SK-N-SH (cell line): ENCODE data around the gene SYCE1. TPM values are rescaled to one million over a fixed set of nuclear protein-coding genes. Genes with fewer than 3 reads are reported as not detected.

Experiments
- CTCF ChIA-PET: fragments of 300-600, 350-600 bp; formaldehyde crosslinking; extraction: SDS; loops from one replicate; lab custom pipeline; 2021; lab: Yijun Ruan, JAX
- POLR2A ChIA-PET: fragments of 350-600 bp; sonication (Branson Sonifier 250); formaldehyde crosslinking; extraction: SDS; loops from one replicate; lab custom pipeline; 2020; ENCODE audit warnings: antibody characterized with exemption, inconsistent platforms; lab: Yijun Ruan, JAX
- DNase-seq: peaks from one replicate; pipeline ENCODE4 v3.0.0; 2012
- H2AFZ ChIP-seq: fragments of 200-600 bp; sonication (generic); 2 replicates; pipeline ENCODE4 v1.8.1; 2016; ENCODE audit warnings: antibody characterized with exemption, mild to moderate bottlenecking, low read depth
- H3F3A ChIP-seq: fragments of 200-600 bp; sonication (generic); replicated peaks from 2 replicates; pipeline ENCODE3; 2016; ENCODE audit warnings: antibody characterized with exemption, mild to moderate bottlenecking; ENCODE audit not compliant: insufficient read depth
- H3K27ac ChIP-seq, 2 experiments: fragments of 200-500 bp in 1 of 2; fragments of 200-600 bp in 1 of 2; sonication (Bioruptor generic) in 1 of 2; sonication (generic), shearing (Covaris generic) in 1 of 2; 2 replicates each; pipeline versions ENCODE4 v1.5.1 to v1.6.1; 2014 to 2016; ENCODE audit warnings: low read depth in 2 of 2, inconsistent platforms in 1 of 2, low read length in 1 of 2, mild to moderate bottlenecking in 1 of 2, mixed read lengths in 1 of 2
- H3K27me3 ChIP-seq: fragments of 200-600 bp; sonication (generic), shearing (Covaris generic); 2 replicates; pipeline ENCODE4 v1.6.1; 2016; ENCODE audit warnings: mixed run types; ENCODE audit not compliant: insufficient read depth
- H3K36me3 ChIP-seq, 2 experiments: fragments of 200-500 bp in 1 of 2; fragments of 200-600 bp in 1 of 2; sonication (Bioruptor generic) in 1 of 2; sonication (generic) in 1 of 2; replicated peaks in 1 of 2; 2 replicates each; pipeline versions ENCODE3 to v1.5.1; 2014 to 2016; ENCODE audit warnings: low read length in 1 of 2, mild to moderate bottlenecking in 1 of 2; ENCODE audit not compliant: insufficient read depth in 2 of 2, control insufficient read depth in 1 of 2
- H3K4me1 ChIP-seq, 2 experiments: fragments of 200-500 bp in 1 of 2; fragments of 200-600 bp in 1 of 2; sonication (Bioruptor generic) in 1 of 2; sonication (generic), shearing (Covaris generic) in 1 of 2; 2 replicates each; pipeline versions ENCODE4 v1.5.1 to v1.6.1; 2014 to 2016; ENCODE audit warnings: low read depth in 1 of 2, low read length in 1 of 2, mixed run types in 1 of 2; ENCODE audit not compliant: insufficient read depth in 2 of 2, control insufficient read depth in 1 of 2
- H3K4me2 ChIP-seq: fragments of 200-600 bp; sonication (generic), shearing (Covaris generic); 2 replicates; pipeline ENCODE4 v1.6.1; 2017; ENCODE audit warnings: mixed run types
- H3K4me3 ChIP-seq, 2 experiments: fragments of 200-500 bp in 1 of 2; fragments of 200-600 bp in 1 of 2; sonication (Bioruptor generic) in 1 of 2; sonication (generic), shearing (Covaris generic) in 1 of 2; 2 replicates each; pipeline versions ENCODE4 v1.5.1 to v1.8.1; 2014 to 2016; ENCODE audit warnings: low read depth in 2 of 2, inconsistent platforms in 1 of 2, low read length in 1 of 2, mild to moderate bottlenecking in 1 of 2, mixed read lengths in 1 of 2, moderate library complexity in 1 of 2
- H3K79me2 ChIP-seq: fragments of 200-600 bp; sonication (generic); 2 replicates; pipeline ENCODE4 v1.8.1; 2017; ENCODE audit warnings: mild to moderate bottlenecking; ENCODE audit not compliant: insufficient read depth
- H3K9ac ChIP-seq: fragments of 200-600 bp; sonication (generic); 2 replicates; pipeline ENCODE4 v1.6.1; 2017; ENCODE audit warnings: mixed run types
- H3K9me2 ChIP-seq: fragments of 200-600 bp; sonication (generic); 2 replicates; pipeline ENCODE4 v1.6.1; 2017; ENCODE audit warnings: mixed run types
- H3K9me3 ChIP-seq: fragments of 200-600 bp; sonication (generic); 2 replicates; pipeline ENCODE4 v1.6.1; 2017; ENCODE audit warnings: mixed run types, mild to moderate bottlenecking, moderate library complexity
- H4K20me1 ChIP-seq: fragments of 200-600 bp; sonication (generic); 2 replicates; pipeline ENCODE4 v1.6.1; 2017; ENCODE audit warnings: mild to moderate bottlenecking, mixed run types; ENCODE audit not compliant: insufficient read depth
- CHD2 ChIP-seq: fragments of 150-350 bp; IDR thresholded peaks from 2 replicates; pipeline ENCODE4 v1.6.1; 2018; ENCODE audit warnings: low read length; ENCODE audit not compliant: partially characterized antibody
- ELF1 ChIP-seq: IDR thresholded peaks from 2 replicates; pipeline ENCODE4 v1.4.0; 2012
- EP300 ChIP-seq, 2 experiments: IDR thresholded peaks; 2 replicates each; pipeline versions ENCODE4 v1.4.0 to v1.6.1; 2012; ENCODE audit warnings: borderline replicate concordance in 1 of 2, low read depth in 1 of 2, low read length in 1 of 2
- FOXM1 ChIP-seq: IDR thresholded peaks from 2 replicates; pipeline ENCODE4 v1.4.0; 2012; ENCODE audit warnings: low read depth, mild to moderate bottlenecking
- GATA2 ChIP-seq: sonication (generic); formaldehyde crosslinking; IDR thresholded peaks from 2 replicates; pipeline ENCODE4 v1.5.0; 2020; ENCODE audit warnings: mild to moderate bottlenecking, missing genetic modification reagents
- NFIC ChIP-seq: IDR thresholded peaks from 2 replicates; pipeline ENCODE4 v1.4.0; 2012; ENCODE audit warnings: borderline replicate concordance
- RFX5 ChIP-seq: IDR thresholded peaks from 2 replicates; pipeline ENCODE4 v1.6.1; 2012; ENCODE audit warnings: mild to moderate bottlenecking, improper control_type of control experiment, low read length
- SMC3 ChIP-seq: IDR thresholded peaks from 2 replicates; pipeline ENCODE4 v1.6.1; 2012; ENCODE audit warnings: low read depth, low read length, improper control_type of control experiment
- TAF1 ChIP-seq: IDR thresholded peaks from 2 replicates; pipeline ENCODE4 v1.6.1; 2012; ENCODE audit warnings: low read depth, mild to moderate bottlenecking, low read length, moderate library complexity, borderline replicate concordance
- TCF12 ChIP-seq: IDR thresholded peaks from 2 replicates; pipeline ENCODE4 v1.4.0; 2012
- WGBS: methylation state at CpG from one replicate; pipeline ENCODE4 v1.1.6; 2017; ENCODE audit warnings: low lambda C conversion rate; 5-methylcytosine and 5-hydroxymethylcytosine counted together
- polyA plus RNA-seq, 3 experiments: library from polyadenylated mRNA; depleted of rRNA; stranded (reverse); fragments of >200 nt; gene quantifications; 2 replicates each; pipeline ENCODE4 v1.2.3, GENCODE V29; 2012
- TF ChIP-seq, protein P1 (sequence below): fragments of 200-600 bp; sonication (generic); IDR thresholded peaks from 2 replicates; pipeline ENCODE4 v1.6.1; 2017; ENCODE audit warnings: antibody characterized with exemption, mild to moderate bottlenecking, moderate library complexity
- TF ChIP-seq, protein P2 (sequence below): fragments of 150-350 bp; IDR thresholded peaks from 2 replicates; pipeline ENCODE4 v1.6.1; 2017; ENCODE audit warnings: antibody characterized with exemption, low read length, low read depth, borderline replicate concordance
- TF ChIP-seq, protein P3 (sequence below): IDR thresholded peaks from 2 replicates; pipeline ENCODE4; 2012
- TF ChIP-seq, protein P4 (sequence below): IDR thresholded peaks from 2 replicates; pipeline ENCODE4 v1.4.0; 2012; ENCODE audit warnings: low read depth, borderline replicate concordance

SYCE1 gene
- polyA plus RNA-seq, 1 of the 3 experiments (the other 2 are of a cell fraction), result not detected

DNA sequence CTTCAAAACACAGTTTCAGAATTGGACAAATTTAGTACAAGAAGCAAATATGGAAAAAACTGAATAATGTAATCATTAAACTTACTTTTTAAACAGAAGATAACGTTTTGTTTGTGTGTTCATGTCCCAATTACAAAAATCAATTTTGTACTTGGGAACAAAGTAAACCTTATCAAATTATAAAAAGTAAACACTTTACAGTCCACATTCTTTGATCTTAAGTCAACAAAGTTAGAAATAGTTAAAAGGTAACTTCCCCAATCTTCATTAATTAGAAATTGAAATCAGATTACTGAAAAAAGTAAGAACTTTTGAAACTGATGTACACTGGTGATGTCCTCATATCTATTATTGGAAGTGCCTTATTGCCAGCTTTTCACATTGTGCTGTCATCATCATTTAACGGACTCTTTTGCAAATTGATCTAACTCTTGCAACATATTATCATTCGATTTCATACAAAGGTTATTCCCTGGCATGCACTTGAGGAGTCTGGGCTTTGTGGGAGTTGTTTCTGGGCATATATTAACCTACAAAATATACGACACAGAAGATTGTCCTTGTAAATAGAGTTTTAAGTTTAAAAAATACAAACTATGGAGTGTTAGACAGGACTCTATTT is 53.4 kb downstream of the SYCE1 start:
- no peak overlapping the region for H3K4me2 ChIP-seq
- TF ChIP-seq FOXM1, result no peak
- TF ChIP-seq EP300 (IDR thresholded peaks at IDR 0.05; ENCODE audit: borderline replicate concordance in 1 of 2, low read depth in 1 of 2, low read length in 1 of 2), result no peak
- TF ChIP-seq, protein P1, sequence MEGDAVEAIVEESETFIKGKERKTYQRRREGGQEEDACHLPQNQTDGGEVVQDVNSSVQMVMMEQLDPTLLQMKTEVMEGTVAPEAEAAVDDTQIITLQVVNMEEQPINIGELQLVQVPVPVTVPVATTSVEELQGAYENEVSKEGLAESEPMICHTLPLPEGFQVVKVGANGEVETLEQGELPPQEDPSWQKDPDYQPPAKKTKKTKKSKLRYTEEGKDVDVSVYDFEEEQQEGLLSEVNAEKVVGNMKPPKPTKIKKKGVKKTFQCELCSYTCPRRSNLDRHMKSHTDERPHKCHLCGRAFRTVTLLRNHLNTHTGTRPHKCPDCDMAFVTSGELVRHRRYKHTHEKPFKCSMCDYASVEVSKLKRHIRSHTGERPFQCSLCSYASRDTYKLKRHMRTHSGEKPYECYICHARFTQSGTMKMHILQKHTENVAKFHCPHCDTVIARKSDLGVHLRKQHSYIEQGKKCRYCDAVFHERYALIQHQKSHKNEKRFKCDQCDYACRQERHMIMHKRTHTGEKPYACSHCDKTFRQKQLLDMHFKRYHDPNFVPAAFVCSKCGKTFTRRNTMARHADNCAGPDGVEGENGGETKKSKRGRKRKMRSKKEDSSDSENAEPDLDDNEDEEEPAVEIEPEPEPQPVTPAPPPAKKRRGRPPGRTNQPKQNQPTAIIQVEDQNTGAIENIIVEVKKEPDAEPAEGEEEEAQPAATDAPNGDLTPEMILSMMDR, result no peak
- no peak for TF ChIP-seq SMC3
- TF ChIP-seq RFX5, result no peak
- no peak for TF ChIP-seq CHD2
- no peak for TF ChIP-seq NFIC
- TF ChIP-seq TCF12, result no peak
- TF ChIP-seq ELF1, result no peak
- TF ChIP-seq, protein P2, sequence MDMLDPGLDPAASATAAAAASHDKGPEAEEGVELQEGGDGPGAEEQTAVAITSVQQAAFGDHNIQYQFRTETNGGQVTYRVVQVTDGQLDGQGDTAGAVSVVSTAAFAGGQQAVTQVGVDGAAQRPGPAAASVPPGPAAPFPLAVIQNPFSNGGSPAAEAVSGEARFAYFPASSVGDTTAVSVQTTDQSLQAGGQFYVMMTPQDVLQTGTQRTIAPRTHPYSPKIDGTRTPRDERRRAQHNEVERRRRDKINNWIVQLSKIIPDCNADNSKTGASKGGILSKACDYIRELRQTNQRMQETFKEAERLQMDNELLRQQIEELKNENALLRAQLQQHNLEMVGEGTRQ, result no peak
- TF ChIP-seq, protein P3, sequence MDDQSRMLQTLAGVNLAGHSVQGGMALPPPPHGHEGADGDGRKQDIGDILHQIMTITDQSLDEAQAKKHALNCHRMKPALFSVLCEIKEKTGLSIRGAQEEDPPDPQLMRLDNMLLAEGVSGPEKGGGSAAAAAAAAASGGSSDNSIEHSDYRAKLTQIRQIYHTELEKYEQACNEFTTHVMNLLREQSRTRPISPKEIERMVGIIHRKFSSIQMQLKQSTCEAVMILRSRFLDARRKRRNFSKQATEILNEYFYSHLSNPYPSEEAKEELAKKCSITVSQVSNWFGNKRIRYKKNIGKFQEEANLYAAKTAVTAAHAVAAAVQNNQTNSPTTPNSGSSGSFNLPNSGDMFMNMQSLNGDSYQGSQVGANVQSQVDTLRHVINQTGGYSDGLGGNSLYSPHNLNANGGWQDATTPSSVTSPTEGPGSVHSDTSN, result no peak
- TF ChIP-seq TAF1, result no peak
- no peak for TF ChIP-seq GATA2
- TF ChIP-seq, protein P4, sequence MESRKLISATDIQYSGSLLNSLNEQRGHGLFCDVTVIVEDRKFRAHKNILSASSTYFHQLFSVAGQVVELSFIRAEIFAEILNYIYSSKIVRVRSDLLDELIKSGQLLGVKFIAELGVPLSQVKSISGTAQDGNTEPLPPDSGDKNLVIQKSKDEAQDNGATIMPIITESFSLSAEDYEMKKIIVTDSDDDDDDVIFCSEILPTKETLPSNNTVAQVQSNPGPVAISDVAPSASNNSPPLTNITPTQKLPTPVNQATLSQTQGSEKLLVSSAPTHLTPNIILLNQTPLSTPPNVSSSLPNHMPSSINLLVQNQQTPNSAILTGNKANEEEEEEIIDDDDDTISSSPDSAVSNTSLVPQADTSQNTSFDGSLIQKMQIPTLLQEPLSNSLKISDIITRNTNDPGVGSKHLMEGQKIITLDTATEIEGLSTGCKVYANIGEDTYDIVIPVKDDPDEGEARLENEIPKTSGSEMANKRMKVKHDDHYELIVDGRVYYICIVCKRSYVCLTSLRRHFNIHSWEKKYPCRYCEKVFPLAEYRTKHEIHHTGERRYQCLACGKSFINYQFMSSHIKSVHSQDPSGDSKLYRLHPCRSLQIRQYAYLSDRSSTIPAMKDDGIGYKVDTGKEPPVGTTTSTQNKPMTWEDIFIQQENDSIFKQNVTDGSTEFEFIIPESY, result no peak
- no peaks in the 10 kb centered on the region for H3K36me3 ChIP-seq
- no peaks in the 10 kb centered on the region for H4K20me1 ChIP-seq
- ChIA-PET POLR2A (no interaction called here), CTCF (no interaction called here)
- H3K9ac ChIP-seq, result no peak overlapping the region
- 10% methylated on average over 4 of the region's 4 CpGs for WGBS
- H3K9me3 ChIP-seq, result no peaks in the 10 kb centered on the region
- H2AFZ ChIP-seq, result no peak overlapping the region
- no peaks in the 10 kb centered on the region for H3F3A ChIP-seq
- no peaks in the 10 kb centered on the region for H3K27me3 ChIP-seq
- no peaks in the 10 kb centered on the region for H3K79me2 ChIP-seq
- no peaks in the 10 kb centered on the region for H3K4me1 ChIP-seq
- no peak overlapping the region for H3K27ac ChIP-seq
- DNase-seq, result no peak
- no peak overlapping the region for H3K4me3 ChIP-seq
- H3K9me2 ChIP-seq, result no peaks in the 10 kb centered on the region
